GM12878 (cell line): ENCODE measurements around the gene PTPN22. TPM values are rescaled to one million over a fixed set of nuclear protein-coding genes. Genes with fewer than 3 reads are reported as not detected.

Experiments used
- ATAC-seq: fragments of 200-7000 bp; cut with Tn5 transposase; 3 replicates; pipeline ENCODE4 v1.9.1; 2020; ENCODE audit warnings: mild to moderate bottlenecking, moderate library complexity
- BruUV-seq: library from RNA; stranded (reverse); fragments of 400-500 nt; replicated peaks from 2 replicates; lab custom pipeline; 2021; lab: Mats Ljungman, UMichigan
- CTCF ChIA-PET: fragments of 300-600 bp; sonication (Branson Sonifier 250); formaldehyde crosslinking; extraction: SDS; loops from one replicate; lab custom pipeline; 2021; ENCODE audit warnings: inconsistent platforms; lab: Yijun Ruan, JAX
- POLR2A ChIA-PET: fragments of 350-600 bp; formaldehyde crosslinking; extraction: SDS; loops from one replicate; lab custom pipeline; 2021; ENCODE audit warnings: inconsistent platforms; lab: Charles Lee
- RAD21 ChIA-PET: fragments of 300-600 bp; sonication (Branson Sonifier 250); formaldehyde crosslinking; loops from one replicate; lab custom pipeline; 2023; ENCODE audit warnings: antibody characterized with exemption; ENCODE audit not compliant: unreplicated experiment; lab: Charles Lee
- SMC1A ChIA-PET: fragments of 300-600 bp; sonication (Branson Sonifier 250); formaldehyde crosslinking; loops from one replicate; lab custom pipeline; 2023; ENCODE audit not compliant: unreplicated experiment, uncharacterized antibody; lab: Charles Lee
- DNase-seq: peaks from one replicate; pipeline ENCODE4 v3.0.0-alpha.2; 2011; ENCODE audit warnings: low read depth, low spot score
- FAIRE-seq: peaks from 3 replicates; lab custom pipeline; 2011; peaks lifted over from hg19 to GRCh38; lab: Jason Lieb, UNC
- H2AFZ ChIP-seq: 2 replicates; pipeline ENCODE4 v1.6.0; 2011; ENCODE audit warnings: low read depth, low read length, control low read depth; ENCODE audit not compliant: control insufficient read depth
- H3K27ac ChIP-seq: 2 replicates; pipeline ENCODE4 v1.5.1; 2011; ENCODE audit warnings: control low read depth; ENCODE audit not compliant: control insufficient read depth, insufficient read depth
- H3K27me3 ChIP-seq, 2 experiments: replicated peaks in 1 of 2; 2 replicates each; pipeline versions ENCODE4 v1.6.0 to v1.6.1; 2011; ENCODE audit warnings: low read length in 1 of 2; ENCODE audit not compliant: control insufficient read depth in 2 of 2, insufficient read depth in 2 of 2
- H3K36me3 ChIP-seq, 2 experiments: 2 replicates each; pipeline ENCODE4 v1.5.1; 2011; ENCODE audit warnings: low read length in 1 of 2; ENCODE audit not compliant: control insufficient read depth in 2 of 2, insufficient read depth in 2 of 2
- H3K4me1 ChIP-seq: 2 replicates; pipeline ENCODE4 v1.6.1; 2011; ENCODE audit warnings: mild to moderate bottlenecking, low read length, moderate library complexity, mixed read lengths; ENCODE audit not compliant: control insufficient read depth, insufficient read depth
- H3K4me2 ChIP-seq: 2 replicates; pipeline ENCODE4 v1.6.0; 2011; ENCODE audit warnings: control low read depth; ENCODE audit not compliant: control insufficient read depth, insufficient read depth
- H3K4me3 ChIP-seq: fragments of 200-600 bp; sonication (generic); 2 replicates; pipeline ENCODE4 v1.5.1; 2016
- H3K79me2 ChIP-seq: 2 replicates; pipeline ENCODE4 v1.6.0; 2011; ENCODE audit warnings: low read length; ENCODE audit not compliant: control insufficient read depth, insufficient read depth
- H3K9ac ChIP-seq: 2 replicates; pipeline ENCODE4 v1.8.0; 2011; ENCODE audit warnings: low read length, control low read depth, mixed read lengths; ENCODE audit not compliant: control insufficient read depth, insufficient read depth
- H3K9me3 ChIP-seq: replicated peaks from 3 replicates; pipeline ENCODE4 v1.5.1; 2011; ENCODE audit warnings: mild to moderate bottlenecking, low read length; ENCODE audit not compliant: control insufficient read depth, insufficient read depth
- H4K20me1 ChIP-seq: 2 replicates; pipeline ENCODE4 v1.6.0; 2011; ENCODE audit not compliant: control insufficient read depth, insufficient read depth
- HDAC6 ChIP-seq: fragments of 200-600 bp; sonication (generic); IDR thresholded peaks from one replicate; pipeline ENCODE4 v1.8.0; 2017; ENCODE audit warnings: antibody characterized with exemption; ENCODE audit not compliant: unreplicated experiment
- KDM1A ChIP-seq: fragments of 200-600 bp; sonication (generic); IDR thresholded peaks from 2 replicates; pipeline ENCODE4 v1.6.1; 2016; ENCODE audit warnings: borderline replicate concordance
- RUNX3 ChIP-seq: IDR thresholded peaks from 2 replicates; pipeline ENCODE4 v1.6.1; 2012; ENCODE audit warnings: low read length, inconsistent platforms
- WGBS: methylation state at CpG from one replicate; pipeline ENCODE4 v1.1.6; 2016; ENCODE audit warnings: low lambda C conversion rate; ENCODE audit not compliant: insufficient replicate concordance, insufficient coverage; ENCODE audit errors: missing lambda C conversion rate; 5-methylcytosine and 5-hydroxymethylcytosine counted together
- in situ Hi-C: fragments of 300-500 bp; cut with MboI; formaldehyde crosslinking; loops from 9 replicates; pipeline ENCODE4 v1.14.3; 2018; ENCODE audit warnings: mixed read lengths
- intact Hi-C: fragments of 100-400 bp; cut with micrococcal nuclease; formaldehyde crosslinking; loops from one replicate; pipeline ENCODE4 v1.14.2; 2022; ENCODE audit not compliant: unreplicated experiment
- polyA plus RNA-seq, 11 experiments: library from polyadenylated mRNA; depleted of rRNA in 4 of 11; unstranded in 6 of 11; stranded (reverse) in 5 of 11; fragments of >200 nt; fragmentation: Nextera tagmentation in 4 of 11; fragmentation: Illumina TruSeq in 1 of 11; extraction: Ambion mirVana in 4 of 11; extraction: Trizol in 1 of 11; gene quantifications; 1 replicate in 1 of 11; 2 replicates in 10 of 11; pipeline versions ENCODE4 v1.2.1 to v1.2.3, GENCODE V29; 2011 to 2016; ENCODE audit warnings: inconsistent platforms in 2 of 11, missing spikeins in 2 of 11, low read depth in 1 of 11
- total RNA-seq, 4 experiments: library from RNA; depleted of rRNA in 3 of 4; stranded (reverse); fragments of >200 nt in 3 of 4; fragmentation: Illumina TruSeq in 1 of 4; extraction: Trizol in 1 of 4; gene quantifications; 2 replicates each; pipeline versions ENCODE4 v1.2.1 to v1.2.3, GENCODE V29; 2013 to 2021
- TF ChIP-seq, protein P1 (sequence below): fragments of 150-350 bp; IDR thresholded peaks from 2 replicates; pipeline ENCODE4 v1.6.1; 2014; ENCODE audit warnings: mild to moderate bottlenecking, low read depth, low read length

Gene PTPN22
- total and polyA plus RNA-seq, 10 of the 15 experiments (the other 5 are each of a cell fraction or from before 2014, with no cell fraction given): 22.8 to 65.1 (median 44.9) TPM

GRCh38 chr1:113792471-113792870, 79.0 kb downstream of the PTPN22 start:
- WGBS: 80% methylated on average over 5 of the region's 5 CpGs
- Histone ChIP-seq H3K9me3 (peaks cover 2% of the 10 kb centered on the region; the same call in 2 of the 3 replicates), H3K4me3 (no peak overlapping the region), H3K79me2 (peaks cover 5% of the 10 kb centered on the region), H2AFZ (no peak overlapping the region), H3K4me1 (peaks cover 10% of the 10 kb centered on the region), H3K36me3 (peaks cover 0 to 14% of the 10 kb centered on the region in 2 experiments), H3K9ac (no peak overlapping the region), H4K20me1 (no peaks in the 10 kb centered on the region), H3K27ac (no peak overlapping the region; the same call in 1 of the 2 replicates), H3K4me2 (no peak overlapping the region), H3K27me3 (no peaks in the 10 kb centered on the region)
- RAD21 ChIA-PET: interaction anchor here (3.2 to 3.9 kb wide), 2 partner anchors 8 to 34 kb away, joined by 39 to 51 read pairs; partner anchors contain the start of gene PHTF1
- ATAC-seq (peak; percentile 42), DNase-seq (no peak), FAIRE-seq (peak; percentile 47)
- SMC1A ChIA-PET: interaction anchor here (0.6 to 10.5 kb wide), 9 partner anchors 6 to 48 kb away, joined by 3 to 134 read pairs (median 7); partner anchors contain the start of genes PHTF1 and RSBN1
- BruUV-seq: no TSS peak
- intact Hi-C loops (loop anchor here (5.0 kb wide), 1 partner anchor 35 kb away; the partner anchor contains the start of gene PHTF1), in situ Hi-C loops (no loop called here)
- TF ChIP-seq HDAC6: no peak
- TF ChIP-seq RUNX3: 0 out of 2 replicates have a peak, but pooled peaks have one; percentile 9
- CTCF ChIA-PET: interaction anchor here (1.1 to 2.5 kb wide), 4 partner anchors 8 to 77 kb away, joined by 3 to 23 read pairs (median 4); no protein-coding TSS in a partner anchor
- POLR2A ChIA-PET: interaction anchor here (0.8 to 8.2 kb wide), 9 partner anchors 8 to 78 kb away, joined by 3 to 40 read pairs (median 4); partner anchors contain the start of gene RSBN1

GRCh38 chr1:113788802-113789201, 82.7 kb downstream of the PTPN22 start:
- Histone ChIP-seq H2AFZ (no peak overlapping the region), H3K36me3 (peaks cover 0 to 10% of the 10 kb centered on the region in 2 experiments; a peak in 3 of 4 replicates), H3K4me2 (no peak overlapping the region), H3K4me3 (no peak overlapping the region), H3K9ac (no peak overlapping the region), H3K9me3 (no peaks in the 10 kb centered on the region; the same call in 1 of the 3 replicates), H3K27ac (no peak overlapping the region), H3K79me2 (peaks cover 18% of the 10 kb centered on the region), H4K20me1 (no peaks in the 10 kb centered on the region), H3K4me1 (peaks cover 18% of the 10 kb centered on the region), H3K27me3 (no peaks in the 10 kb centered on the region)
- FAIRE-seq: no peak
- intact Hi-C loops: no loop called here
- POLR2A ChIA-PET: interaction anchor here (0.8 to 1.3 kb wide), 2 partner anchors 22 to 154 kb away, joined by 3 to 5 read pairs; no protein-coding TSS in a partner anchor
- in situ Hi-C loops: no loop called here
- SMC1A ChIA-PET: interaction anchor here (0.7 to 6.9 kb wide), 8 partner anchors 8 to 142 kb away, joined by 3 to 134 read pairs (median 6); partner anchors contain the start of genes PHTF1 and RSBN1
- no TSS peak for BruUV-seq
- CTCF ChIA-PET: interaction anchor here (0.8 to 1.7 kb wide), 4 partner anchors 9 to 23 kb away, joined by 3 to 6 read pairs (median 4); partner anchors contain the start of gene RSBN1
- no peak for TF ChIP-seq KDM1A
- TF ChIP-seq, protein P1, sequence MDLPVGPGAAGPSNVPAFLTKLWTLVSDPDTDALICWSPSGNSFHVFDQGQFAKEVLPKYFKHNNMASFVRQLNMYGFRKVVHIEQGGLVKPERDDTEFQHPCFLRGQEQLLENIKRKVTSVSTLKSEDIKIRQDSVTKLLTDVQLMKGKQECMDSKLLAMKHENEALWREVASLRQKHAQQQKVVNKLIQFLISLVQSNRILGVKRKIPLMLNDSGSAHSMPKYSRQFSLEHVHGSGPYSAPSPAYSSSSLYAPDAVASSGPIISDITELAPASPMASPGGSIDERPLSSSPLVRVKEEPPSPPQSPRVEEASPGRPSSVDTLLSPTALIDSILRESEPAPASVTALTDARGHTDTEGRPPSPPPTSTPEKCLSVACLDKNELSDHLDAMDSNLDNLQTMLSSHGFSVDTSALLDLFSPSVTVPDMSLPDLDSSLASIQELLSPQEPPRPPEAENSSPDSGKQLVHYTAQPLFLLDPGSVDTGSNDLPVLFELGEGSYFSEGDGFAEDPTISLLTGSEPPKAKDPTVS: no peak
- RAD21 ChIA-PET: interaction anchor here (1.1 to 1.8 kb wide), 3 partner anchors 10 to 29 kb away, joined by 5 to 7 read pairs (median 5); no protein-coding TSS in a partner anchor
- ATAC-seq: no peak
- DNase-seq: no peak
- 83% methylated on average over 3 of the region's 3 CpGs for WGBS
